ENCODE measurements around the gene MGLL. TPM values are rescaled to one million over a fixed set of nuclear protein-coding genes. Genes with fewer than 3 reads are reported as not detected.

The MGLL gene
- total RNA-seq, 3 donors from 2014 or later, result 212 to 515 (median 221) TPM

GRCh38 chr3:127690823-127691452 is 131.4 kb downstream of the MGLL start:
- H3K4me3 ChIP-seq, result no peak overlapping the region
- peaks cover 3% of the 10 kb centered on the region for H3K36me3 ChIP-seq (ENCODE audit: low read depth)
- intact Hi-C loops (cut with DNase I, micrococcal nuclease), result loop anchor here in 1 of 2 donors (10.0 kb wide), 1 partner anchor 124 kb away; no protein-coding TSS in a partner anchor
- no peak for TF ChIP-seq CTCF (IDR thresholded peaks at IDR 0.05)
- no peaks in the 10 kb centered on the region for H3K9me3 ChIP-seq
- H3K4me1 ChIP-seq (ENCODE audit: low read depth), result peaks cover 2% of the 10 kb centered on the region
- DNase-seq (peak; percentile 42 to 50 (median 47)), ATAC-seq (peak; percentile 73)

- DNase-seq (peak in 2 of 3 donors; percentile 14 to 23), ATAC-seq (no peak)
- H3K4me1 ChIP-seq (ENCODE audit: low read depth), result peaks cover 2% of the 10 kb centered on the region
- intact Hi-C loops (cut with DNase I, micrococcal nuclease), result loop anchor here in 1 of 2 donors (10.0 kb wide), 1 partner anchor 125 kb away; no protein-coding TSS in a partner anchor
- peaks cover 3% of the 10 kb centered on the region for H3K36me3 ChIP-seq (ENCODE audit: low read depth)
- no peak for TF ChIP-seq CTCF (IDR thresholded peaks at IDR 0.05)
- no peak overlapping the region for H3K4me3 ChIP-seq
- no peaks in the 10 kb centered on the region for H3K9me3 ChIP-seq
These were observed 132.2 kb downstream of the MGLL start for GRCh38 chr3:127690106-127690505.

GRCh38 chr3:127689266-127689860 is 133.0 kb downstream of the MGLL start:
- intact Hi-C loops (cut with DNase I, micrococcal nuclease), result no loop called here
- ATAC-seq (no peak), DNase-seq (peak in 2 of 3 donors; percentile 21 to 35)
- H3K36me3 ChIP-seq (ENCODE audit: low read depth), result peaks cover 3% of the 10 kb centered on the region
- peaks cover 2% of the 10 kb centered on the region for H3K4me1 ChIP-seq (ENCODE audit: low read depth)
- H3K4me3 ChIP-seq, result no peak overlapping the region
- no peak for TF ChIP-seq CTCF (IDR thresholded peaks at IDR 0.05)
- H3K9me3 ChIP-seq, result no peaks in the 10 kb centered on the region

GRCh38 chr3:127688416-127689265 is 133.7 kb downstream of the MGLL start:
- ATAC-seq (peak; percentile 12), DNase-seq (peak in 2 of 3 donors; percentile 23 to 30)
- Histone ChIP-seq H3K4me1 (ENCODE audit: low read depth) (peaks cover 2% of the 10 kb centered on the region), H3K4me3 (no peak overlapping the region), H3K36me3 (ENCODE audit: low read depth) (peaks cover 3% of the 10 kb centered on the region), H3K9me3 (no peaks in the 10 kb centered on the region)
- intact Hi-C loops (cut with DNase I, micrococcal nuclease), result no loop called here
- TF ChIP-seq CTCF (IDR thresholded peaks at IDR 0.05), result no peak

GRCh38 chr3:127688022-127688415 is 134.3 kb downstream of the MGLL start:
- Histone ChIP-seq H3K9me3 (no peaks in the 10 kb centered on the region), H3K36me3 (ENCODE audit: low read depth) (peaks cover 3% of the 10 kb centered on the region), H3K4me1 (ENCODE audit: low read depth) (peaks cover 2% of the 10 kb centered on the region), H3K4me3 (no peak overlapping the region)
- no peak for TF ChIP-seq CTCF (IDR thresholded peaks at IDR 0.05)
- DNase-seq (peak in 1 of 3 donors; percentile 23), ATAC-seq (no peak)
- intact Hi-C loops (cut with DNase I, micrococcal nuclease), result no loop called here

All from mucosa of descending colon (tissue), 3 donors.